NCI-H1105 (cell line): ENCODE results near the gene PRPF18.
A peak's percentile ranks its signal among the peaks of the same experiment; 100 is the strongest.
"Not testable (repeated sequence)": the region's sequence is repeated elsewhere in the genome, so short reads cannot be mapped to it uniquely, and the experiment has no call there.

Source experiments
- DNase-seq: peaks from one replicate; lab custom pipeline; 2025; lab: John Stamatoyannopoulos, UW

PRPF18 gene

GRCh38 chr10:13586676-13587355, at the start of gene PRPF18:
PRPF18 (plus strand) TSS chr10:13586965; CDS start chr10:13587087, 122 bp downstream.
- peak; percentile 71 for DNase-seq

- DNase-seq, result not testable (repeated sequence)
These were observed 48.8 kb upstream of the PRPF18 start for GRCh38 chr10:13537985-13538384.

GRCh38 chr10:13542533-13542932, 44.2 kb upstream of the PRPF18 start:
- DNase-seq, result no peak

- no peak for DNase-seq
These were observed 36.0 kb upstream of the PRPF18 start for GRCh38 chr10:13550802-13551201.

- DNase-seq, result peak; percentile 53
These were observed 30.8 kb upstream of the PRPF18 start for GRCh38 chr10:13555884-13556510.

GRCh38 chr10:13559124-13559700, 27.6 kb upstream of the PRPF18 start:
- no peak for DNase-seq

- DNase-seq, result no peak
These were observed 26.2 kb upstream of the PRPF18 start for GRCh38 chr10:13560597-13560996.

GRCh38 chr10:13563481-13564445, 23.0 kb upstream of the PRPF18 start:
- DNase-seq, result no peak

- DNase-seq, result no peak
These were observed 22.2 kb upstream of the PRPF18 start for GRCh38 chr10:13564576-13564975.

- no peak for DNase-seq
These were observed 19.7 kb upstream of the PRPF18 start for GRCh38 chr10:13567030-13567429.

GRCh38 chr10:13571541-13571940, 15.2 kb upstream of the PRPF18 start:
- no peak for DNase-seq

GRCh38 chr10:13573960-13574359, 12.8 kb upstream of the PRPF18 start:
- no peak for DNase-seq

- DNase-seq, result no peak
These were observed 1.5 kb upstream of the PRPF18 start for GRCh38 chr10:13585195-13585751.

GRCh38 chr10:13585943-13586342, 822 bp upstream of the PRPF18 start:
- DNase-seq, result no peak

GRCh38 chr10:13587391-13587790, 626 bp downstream of the PRPF18 start:
- DNase-seq, result no peak

- DNase-seq, result no peak
These were observed 2.6 kb downstream of the PRPF18 start for GRCh38 chr10:13589316-13589715.

GRCh38 chr10:13590886-13591285, 4.1 kb downstream of the PRPF18 start:
- no peak for DNase-seq

- DNase-seq, result no peak
These were observed 5.5 kb downstream of the PRPF18 start for GRCh38 chr10:13592306-13592705.

GRCh38 chr10:13593535-13593934, 6.8 kb downstream of the PRPF18 start:
- no peak for DNase-seq

- DNase-seq, result no peak
These were observed 7.9 kb downstream of the PRPF18 start for GRCh38 chr10:13594641-13595040.

- DNase-seq, result no peak
These were observed 11.1 kb downstream of the PRPF18 start for GRCh38 chr10:13597909-13598308.
